HepG2 (cell line): ENCODE results near the gene COMMD4. TPM values are rescaled to one million over a fixed set of nuclear protein-coding genes. Genes with fewer than 3 reads are reported as not detected.
A peak's percentile ranks its signal among the peaks of the same experiment; 100 is the strongest.

Experiments
- ATAD3A ChIP-seq: sonication (generic); formaldehyde crosslinking; IDR thresholded peaks from 2 replicates; pipeline ENCODE4 v1.4.0; 2020; ENCODE audit warnings: missing genetic modification reagents
- E2F1 ChIP-seq: sonication (generic); formaldehyde crosslinking; IDR thresholded peaks from 2 replicates; pipeline ENCODE4 v1.5.0; 2020; ENCODE audit warnings: missing genetic modification reagents
- ETV6 ChIP-seq: sonication (generic); formaldehyde crosslinking; conservative IDR thresholded peaks from 2 replicates; pipeline ENCODE4 v1.4.0; 2020; ENCODE audit warnings: missing genetic modification reagents
- GLI4 ChIP-seq: sonication (generic); formaldehyde crosslinking; IDR thresholded peaks from 2 replicates; pipeline ENCODE4 v1.5.1; 2020; ENCODE audit warnings: missing genetic modification reagents, mild to moderate bottlenecking, moderate library complexity, borderline replicate concordance
- HNF4A ChIP-seq: sonication (generic); formaldehyde crosslinking; IDR thresholded peaks from 2 replicates; pipeline ENCODE4 v1.4.0; 2020; ENCODE audit warnings: missing genetic modification reagents
- ISX ChIP-seq: sonication (generic); formaldehyde crosslinking; conservative IDR thresholded peaks from 2 replicates; pipeline ENCODE4 v1.5.0; 2020; ENCODE audit warnings: missing genetic modification reagents
- JDP2 ChIP-seq: sonication (generic); formaldehyde crosslinking; IDR thresholded peaks from 2 replicates; pipeline ENCODE4 v1.8.1; 2022; ENCODE audit warnings: missing genetic modification reagents, borderline replicate concordance
- KDM5B ChIP-seq: sonication (generic); formaldehyde crosslinking; IDR thresholded peaks from 2 replicates; pipeline ENCODE4 v1.4.0; 2020; ENCODE audit warnings: missing genetic modification reagents, mild to moderate bottlenecking, borderline replicate concordance
- KDM6A ChIP-seq: IDR thresholded peaks from 2 replicates; pipeline ENCODE4 v1.6.1; 2016; ENCODE audit warnings: low read depth
- MTF2 ChIP-seq: sonication (generic); formaldehyde crosslinking; IDR thresholded peaks from 2 replicates; pipeline ENCODE4 v1.5.0; 2020; ENCODE audit warnings: missing genetic modification reagents, borderline replicate concordance
- ONECUT2 ChIP-seq: sonication (generic); formaldehyde crosslinking; IDR thresholded peaks from 2 replicates; pipeline ENCODE4 v1.4.0; 2020; ENCODE audit warnings: missing genetic modification reagents
- POLR2G ChIP-seq: fragments of 200-400 bp; formaldehyde crosslinking; IDR thresholded peaks from 2 replicates; pipeline ENCODE4 v1.6.1; 2018; ENCODE audit warnings: mild to moderate bottlenecking, low read depth, low read length, moderate library complexity
- SP140L ChIP-seq: sonication (generic); formaldehyde crosslinking; IDR thresholded peaks from 2 replicates; pipeline ENCODE4 v1.4.0; 2020; ENCODE audit warnings: missing genetic modification reagents, borderline replicate concordance
- THYN1 ChIP-seq: sonication (generic); formaldehyde crosslinking; IDR thresholded peaks from 2 replicates; pipeline ENCODE4 v1.8.1; 2023; ENCODE audit warnings: low read depth, mild to moderate bottlenecking, moderate library complexity, missing genetic modification reagents, borderline replicate concordance
- U2AF2 ChIP-seq: fragments of 200-400 bp; formaldehyde crosslinking; IDR thresholded peaks from 2 replicates; pipeline ENCODE4 v1.6.1; 2017; ENCODE audit warnings: low read depth, mild to moderate bottlenecking, low read length
- ZBTB14 ChIP-seq: sonication (generic); formaldehyde crosslinking; IDR thresholded peaks from 2 replicates; pipeline ENCODE4 v1.4.0; 2020; ENCODE audit warnings: missing genetic modification reagents
- ZBTB4 ChIP-seq: sonication (generic); formaldehyde crosslinking; IDR thresholded peaks from 2 replicates; pipeline ENCODE4 v1.4.0; 2020; ENCODE audit warnings: missing genetic modification reagents, mild to moderate bottlenecking, borderline replicate concordance
- ZNF382 ChIP-seq: sonication (generic); formaldehyde crosslinking; IDR thresholded peaks from 2 replicates; pipeline ENCODE4 v1.5.0; 2020; ENCODE audit warnings: missing genetic modification reagents, mild to moderate bottlenecking, borderline replicate concordance
- ZNF577 ChIP-seq: sonication (generic); formaldehyde crosslinking; IDR thresholded peaks from 2 replicates; pipeline ENCODE4 v1.4.0; 2020; ENCODE audit warnings: mild to moderate bottlenecking, low read depth, missing genetic modification reagents, borderline replicate concordance
- ZNF709 ChIP-seq: sonication (generic); formaldehyde crosslinking; IDR thresholded peaks from 2 replicates; pipeline ENCODE4 v1.5.0; 2020; ENCODE audit warnings: mild to moderate bottlenecking, missing genetic modification reagents
- ZSCAN29 ChIP-seq: sonication (generic); formaldehyde crosslinking; conservative IDR thresholded peaks from 2 replicates; pipeline ENCODE4 v1.4.0; 2020; ENCODE audit warnings: mild to moderate bottlenecking, missing genetic modification reagents
- polyA plus RNA-seq, 8 experiments: library from polyadenylated mRNA; depleted of rRNA in 3 of 8; stranded (reverse) in 7 of 8; unstranded in 1 of 8; fragments of >200 nt; fragmentation: Illumina TruSeq in 4 of 8; extraction: Trizol in 4 of 8; gene quantifications; 2 replicates each; pipeline versions ENCODE4 v1.2.1 to v1.2.3, GENCODE V29; 2011 to 2016; ENCODE audit warnings: low read depth in 4 of 8, missing spikeins in 1 of 8, mixed read lengths in 1 of 8; ENCODE audit not compliant: insufficient read depth in 1 of 8
- total RNA-seq, 5 experiments: library from RNA; depleted of rRNA; stranded (reverse); fragments of >200 nt; fragmentation: Illumina TruSeq; extraction: Trizol; gene quantifications; 2 replicates each; pipeline ENCODE4 v1.2.3, GENCODE V29; 2016; ENCODE audit warnings: low read depth in 1 of 5
- TF ChIP-seq, protein P1 (sequence below): sonication (generic); formaldehyde crosslinking; IDR thresholded peaks from 2 replicates; pipeline ENCODE4 v1.4.0; 2020; ENCODE audit warnings: missing genetic modification reagents, low read depth, mild to moderate bottlenecking, borderline replicate concordance

Gene COMMD4
- total and polyA plus RNA-seq, 2 of the 13 experiments (the other 11 are each of a cell fraction or from before 2014, with no cell fraction given): 45.8 to 89.9 TPM

DNA sequence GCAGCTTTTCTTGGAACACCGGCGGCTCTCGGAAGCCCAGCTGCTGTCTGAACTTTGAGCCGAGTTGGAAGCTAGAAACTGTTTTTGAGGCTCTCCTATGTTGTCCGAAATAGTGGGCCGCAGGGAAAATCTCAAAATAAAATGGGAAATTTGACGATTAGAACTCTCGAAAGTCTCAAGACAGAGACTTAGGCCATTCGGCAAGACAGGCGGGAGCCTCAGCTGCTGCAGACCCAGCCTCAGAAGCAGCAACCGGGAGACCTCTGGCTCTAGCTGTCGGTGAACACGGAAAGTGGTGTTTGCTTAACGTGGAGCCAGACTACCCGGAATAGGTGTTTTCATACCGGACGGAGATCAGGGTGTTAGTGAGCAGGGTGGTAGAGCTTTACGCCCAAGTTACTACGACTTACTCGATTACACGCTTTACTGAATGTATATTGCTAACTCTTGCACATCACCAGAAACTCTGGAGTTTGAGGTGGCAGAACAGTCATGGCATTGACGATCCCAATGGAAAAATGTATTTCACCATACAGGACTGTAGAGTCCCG is 32.9 kb downstream of the COMMD4 start (continued):
- TF ChIP-seq THYN1 (no peak), POLR2G (no peak; the same call in 1 of the 2 replicates), KDM5B (CRISPR knock-in tag) (no peak), ZNF382 (CRISPR knock-in tag) (no peak), U2AF2 (no peak), ETV6 (no peak), ZNF709 (CRISPR knock-in tag) (0 out of 2 replicates have a peak, but pooled peaks have one; percentile 18), ZNF577 (CRISPR knock-in tag) (no peak), KDM6A (CRISPR knock-in tag) (0 out of 2 replicates have a peak, but pooled peaks have one; percentile 37), ZSCAN29 (CRISPR knock-in tag) (no peak), SP140L (CRISPR knock-in tag) (no peak), ZBTB14 (CRISPR knock-in tag) (no peak), ONECUT2 (CRISPR knock-in tag) (no peak), JDP2 (CRISPR knock-in tag) (no peak), ISX (CRISPR knock-in tag) (no peak), GLI4 (CRISPR knock-in tag) (no peak), ATAD3A (no peak), ZBTB4 (CRISPR knock-in tag) (no peak), E2F1 (no peak), MTF2 (CRISPR knock-in tag) (no peak), HNF4A (peak; percentile 91)
- TF ChIP-seq, protein P1, sequence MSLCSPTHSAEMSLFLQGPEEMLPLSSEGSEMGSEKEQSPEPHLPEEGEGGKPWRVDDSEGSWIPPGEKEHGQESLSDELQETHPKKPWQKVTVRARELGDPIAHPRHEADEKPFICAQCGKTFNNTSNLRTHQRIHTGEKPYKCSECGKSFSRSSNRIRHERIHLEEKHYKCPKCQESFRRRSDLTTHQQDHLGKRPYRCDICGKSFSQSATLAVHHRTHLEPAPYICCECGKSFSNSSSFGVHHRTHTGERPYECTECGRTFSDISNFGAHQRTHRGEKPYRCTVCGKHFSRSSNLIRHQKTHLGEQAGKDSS (CRISPR knock-in tag): no peak
